ENCODE results near the gene MIPOL1. TPM values are rescaled to one million over a fixed set of nuclear protein-coding genes. Genes with fewer than 3 reads are reported as not detected.

Gene MIPOL1
- total and polyA plus RNA-seq, 9 of the 15 experiments (the other 6 are each of a cell fraction or from before 2014, with no cell fraction given): 6.7 to 21.9 (median 12.4) TPM

DNA sequence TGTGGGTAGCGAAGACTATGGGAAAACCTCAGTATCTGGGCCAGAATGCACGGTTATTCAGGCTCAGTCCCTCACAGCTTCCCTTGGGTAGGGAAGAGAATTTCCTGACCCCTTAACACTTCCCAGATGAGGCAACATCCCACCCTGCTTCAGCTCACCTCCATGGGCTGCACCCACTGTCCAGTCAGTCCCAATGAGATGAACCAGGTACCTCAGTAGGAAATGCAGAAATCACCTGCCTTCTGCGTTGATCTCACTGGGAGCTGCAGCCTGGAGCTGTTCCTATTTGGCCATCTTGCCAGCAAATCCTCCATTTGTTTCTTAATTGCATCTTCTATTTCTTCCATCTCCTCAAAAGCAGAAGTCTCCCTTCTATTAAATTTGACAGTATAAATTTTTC, 292.9 kb downstream of the MIPOL1 start:
- no peak for ATAC-seq
- no peak for FAIRE-seq
- WGBS (ENCODE audit: insufficient coverage, low coverage, missing lambda C conversion rate): 54% methylated on average over 3 of the region's 3 CpGs
- Histone ChIP-seq H3K27ac (ENCODE audit: extremely low read depth, low read depth, low read length) (no peak overlapping the region), H3K4me2 (ENCODE audit: insufficient read depth, low read length) (no peak overlapping the region), H3K27me3 (ENCODE audit: control insufficient read depth in 2 of 2, insufficient read depth in 2 of 2, low read length in 2 of 2) (no peaks in the 10 kb centered on the region), H3K9me3 (replicated peaks; ENCODE audit: control insufficient read depth, insufficient read depth, low read depth, low read length) (no peaks in the 10 kb centered on the region), H3K36me3 (ENCODE audit: control insufficient read depth, insufficient read depth, low read length) (no peaks in the 10 kb centered on the region), H2AFZ (ENCODE audit: low read depth, low read length) (no peak overlapping the region), H3K4me1 (replicated peaks in 1 of 2; ENCODE audit: control insufficient read depth in 2 of 2, insufficient read depth in 2 of 2, low read length in 2 of 2) (no peaks in the 10 kb centered on the region), H4K20me1 (replicated peaks; ENCODE audit: control insufficient read depth, insufficient read depth, low read length) (no peaks in the 10 kb centered on the region), H3K9me1 (ENCODE audit: control insufficient read depth, insufficient read depth, low read length) (no peaks in the 10 kb centered on the region), H3K79me2 (ENCODE audit: control insufficient read depth, insufficient read depth, low read length) (no peaks in the 10 kb centered on the region), H3K4me3 (no peak overlapping the region), H3K9ac (ENCODE audit: insufficient read depth in 1 of 2, low read depth in 2 of 2, low read length in 2 of 2) (no peak overlapping the region)
- CTCF ChIA-PET (ENCODE audit: low intra/inter-chr PET ratio): no interaction called here
- POLR2A ChIA-PET: no interaction called here
- BruUV-seq (replicated peaks): no TSS peak
- in situ Hi-C loops (cut with MboI) (no loop called here), intact Hi-C loops (cut with micrococcal nuclease) (no loop called here)
- TF ChIP-seq PTRF (tag; IDR thresholded peaks at IDR 0.05) (no peak), NFRKB (IDR thresholded peaks at IDR 0.05; ENCODE audit: low read depth) (no peak), CEBPG (CRISPR knock-in tag; IDR thresholded peaks at IDR 0.05) (no peak), CEBPG (tag; conservative IDR thresholded peaks at IDR 0.05 in 1 of 2, IDR thresholded peaks at IDR 0.05 in 1 of 2) (no peak)
- TF ChIP-seq, protein P1, sequence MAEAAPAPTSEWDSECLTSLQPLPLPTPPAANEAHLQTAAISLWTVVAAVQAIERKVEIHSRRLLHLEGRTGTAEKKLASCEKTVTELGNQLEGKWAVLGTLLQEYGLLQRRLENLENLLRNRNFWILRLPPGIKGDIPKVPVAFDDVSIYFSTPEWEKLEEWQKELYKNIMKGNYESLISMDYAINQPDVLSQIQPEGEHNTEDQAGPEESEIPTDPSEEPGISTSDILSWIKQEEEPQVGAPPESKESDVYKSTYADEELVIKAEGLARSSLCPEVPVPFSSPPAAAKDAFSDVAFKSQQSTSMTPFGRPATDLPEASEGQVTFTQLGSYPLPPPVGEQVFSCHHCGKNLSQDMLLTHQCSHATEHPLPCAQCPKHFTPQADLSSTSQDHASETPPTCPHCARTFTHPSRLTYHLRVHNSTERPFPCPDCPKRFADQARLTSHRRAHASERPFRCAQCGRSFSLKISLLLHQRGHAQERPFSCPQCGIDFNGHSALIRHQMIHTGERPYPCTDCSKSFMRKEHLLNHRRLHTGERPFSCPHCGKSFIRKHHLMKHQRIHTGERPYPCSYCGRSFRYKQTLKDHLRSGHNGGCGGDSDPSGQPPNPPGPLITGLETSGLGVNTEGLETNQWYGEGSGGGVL (CRISPR knock-in tag; IDR thresholded peaks at IDR 0.05): no peak
- TF ChIP-seq, protein P2, sequence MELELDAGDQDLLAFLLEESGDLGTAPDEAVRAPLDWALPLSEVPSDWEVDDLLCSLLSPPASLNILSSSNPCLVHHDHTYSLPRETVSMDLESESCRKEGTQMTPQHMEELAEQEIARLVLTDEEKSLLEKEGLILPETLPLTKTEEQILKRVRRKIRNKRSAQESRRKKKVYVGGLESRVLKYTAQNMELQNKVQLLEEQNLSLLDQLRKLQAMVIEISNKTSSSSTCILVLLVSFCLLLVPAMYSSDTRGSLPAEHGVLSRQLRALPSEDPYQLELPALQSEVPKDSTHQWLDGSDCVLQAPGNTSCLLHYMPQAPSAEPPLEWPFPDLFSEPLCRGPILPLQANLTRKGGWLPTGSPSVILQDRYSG (tag; conservative IDR thresholded peaks at IDR 0.05; ENCODE audit: low read depth): no peak
- TF ChIP-seq, protein P3, sequence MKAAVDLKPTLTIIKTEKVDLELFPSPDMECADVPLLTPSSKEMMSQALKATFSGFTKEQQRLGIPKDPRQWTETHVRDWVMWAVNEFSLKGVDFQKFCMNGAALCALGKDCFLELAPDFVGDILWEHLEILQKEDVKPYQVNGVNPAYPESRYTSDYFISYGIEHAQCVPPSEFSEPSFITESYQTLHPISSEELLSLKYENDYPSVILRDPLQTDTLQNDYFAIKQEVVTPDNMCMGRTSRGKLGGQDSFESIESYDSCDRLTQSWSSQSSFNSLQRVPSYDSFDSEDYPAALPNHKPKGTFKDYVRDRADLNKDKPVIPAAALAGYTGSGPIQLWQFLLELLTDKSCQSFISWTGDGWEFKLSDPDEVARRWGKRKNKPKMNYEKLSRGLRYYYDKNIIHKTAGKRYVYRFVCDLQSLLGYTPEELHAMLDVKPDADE (conservative IDR thresholded peaks at IDR 0.05; ENCODE audit: control insufficient read depth, low read depth, low read length): no peak
- DNase-seq (ENCODE audit: extremely low read depth in 1 of 4, low spot score in 3 of 4): no peak

All from K562 (cell line).